Peyer's patch (tissue), 4 donors: Measurements from ENCODE around the gene NFATC4.

Source experiments
- CTCF ChIP-seq, 6 experiments: fragments of 450-650 bp in 4 of 6; fragments of 200-600 bp in 2 of 6; sonication (generic) in 1 of 6; IDR thresholded peaks; one replicate each; pipeline ENCODE4 v1.5.1; 2017 to 2019; ENCODE audit warnings: antibody characterized with exemption in 6 of 6, mild to moderate bottlenecking in 3 of 6, moderate library complexity in 1 of 6
- POLR2A ChIP-seq, 2 donors: fragments of 450-650 bp; IDR thresholded peaks; one replicate each; pipeline ENCODE4 v1.5.1; 2017; ENCODE audit warnings: antibody characterized with exemption in 2 of 2, mild to moderate bottlenecking in 2 of 2, moderate library complexity in 2 of 2

DNA sequence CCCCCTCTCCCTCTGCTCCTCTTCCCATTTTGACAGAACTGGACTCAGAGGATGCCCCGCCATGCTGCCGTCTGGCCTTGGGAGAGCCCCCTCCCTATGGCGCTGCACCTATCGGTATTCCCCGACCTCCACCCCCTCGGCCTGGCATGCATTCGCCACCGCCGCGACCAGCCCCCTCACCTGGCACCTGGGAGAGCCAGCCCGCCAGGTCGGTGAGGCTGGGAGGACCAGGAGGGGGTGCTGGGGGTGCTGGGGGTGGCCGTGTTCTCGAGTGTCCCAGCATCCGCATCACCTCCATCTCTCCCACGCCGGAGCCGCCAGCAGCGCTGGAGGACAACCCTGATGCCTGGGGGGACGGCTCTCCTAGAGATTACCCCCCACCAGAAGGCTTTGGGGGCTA lies 1.5 kb downstream of the NFATC4 start:
- TF ChIP-seq CTCF (IDR thresholded peaks at IDR 0.05) (no peak), POLR2A (IDR thresholded peaks at IDR 0.05) (no peak)
